Epithelial cell of esophagus (primary cell): ENCODE measurements around the gene ZNF225.

Source experiments
- DNase-seq: peaks from one replicate; pipeline ENCODE4 v3.0.0; 2010; ENCODE audit warnings: low read depth
- H3K4me3 ChIP-seq: 2 replicates; pipeline ENCODE4 v1.5.1; 2011; ENCODE audit warnings: mild to moderate bottlenecking, low read length, control low read depth
- TF ChIP-seq, protein P1 (sequence below): IDR thresholded peaks from 2 replicates; pipeline ENCODE4 v1.5.1; 2011; ENCODE audit warnings: low read depth, mild to moderate bottlenecking, low read length, control low read depth, inconsistent platforms; ENCODE audit not compliant: insufficient read depth; ENCODE audit errors: missing control alignments

Gene ZNF225

DNA sequence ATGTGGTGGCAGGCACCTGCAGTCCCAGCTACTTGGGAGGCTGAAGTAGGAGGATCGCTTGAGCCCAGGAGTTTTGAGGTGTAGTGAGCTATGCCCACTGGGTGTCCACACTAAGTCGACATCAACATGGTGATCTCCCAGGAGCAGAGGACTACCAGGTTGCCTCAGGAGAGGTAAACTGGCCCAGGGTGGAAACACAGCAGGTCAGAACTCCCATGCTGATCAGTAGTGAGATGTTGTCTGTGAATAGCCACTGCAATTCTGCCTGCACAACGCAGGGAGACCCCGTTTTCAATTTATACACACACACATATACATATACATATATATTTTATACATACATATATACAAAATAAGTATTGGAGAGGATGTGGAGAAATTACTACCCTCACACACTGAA is 21.1 kb upstream of the ZNF225 start:
- no peak for DNase-seq
- TF ChIP-seq, protein P1, sequence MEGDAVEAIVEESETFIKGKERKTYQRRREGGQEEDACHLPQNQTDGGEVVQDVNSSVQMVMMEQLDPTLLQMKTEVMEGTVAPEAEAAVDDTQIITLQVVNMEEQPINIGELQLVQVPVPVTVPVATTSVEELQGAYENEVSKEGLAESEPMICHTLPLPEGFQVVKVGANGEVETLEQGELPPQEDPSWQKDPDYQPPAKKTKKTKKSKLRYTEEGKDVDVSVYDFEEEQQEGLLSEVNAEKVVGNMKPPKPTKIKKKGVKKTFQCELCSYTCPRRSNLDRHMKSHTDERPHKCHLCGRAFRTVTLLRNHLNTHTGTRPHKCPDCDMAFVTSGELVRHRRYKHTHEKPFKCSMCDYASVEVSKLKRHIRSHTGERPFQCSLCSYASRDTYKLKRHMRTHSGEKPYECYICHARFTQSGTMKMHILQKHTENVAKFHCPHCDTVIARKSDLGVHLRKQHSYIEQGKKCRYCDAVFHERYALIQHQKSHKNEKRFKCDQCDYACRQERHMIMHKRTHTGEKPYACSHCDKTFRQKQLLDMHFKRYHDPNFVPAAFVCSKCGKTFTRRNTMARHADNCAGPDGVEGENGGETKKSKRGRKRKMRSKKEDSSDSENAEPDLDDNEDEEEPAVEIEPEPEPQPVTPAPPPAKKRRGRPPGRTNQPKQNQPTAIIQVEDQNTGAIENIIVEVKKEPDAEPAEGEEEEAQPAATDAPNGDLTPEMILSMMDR: no peak
- H3K4me3 ChIP-seq: no peak overlapping the region

DNA sequence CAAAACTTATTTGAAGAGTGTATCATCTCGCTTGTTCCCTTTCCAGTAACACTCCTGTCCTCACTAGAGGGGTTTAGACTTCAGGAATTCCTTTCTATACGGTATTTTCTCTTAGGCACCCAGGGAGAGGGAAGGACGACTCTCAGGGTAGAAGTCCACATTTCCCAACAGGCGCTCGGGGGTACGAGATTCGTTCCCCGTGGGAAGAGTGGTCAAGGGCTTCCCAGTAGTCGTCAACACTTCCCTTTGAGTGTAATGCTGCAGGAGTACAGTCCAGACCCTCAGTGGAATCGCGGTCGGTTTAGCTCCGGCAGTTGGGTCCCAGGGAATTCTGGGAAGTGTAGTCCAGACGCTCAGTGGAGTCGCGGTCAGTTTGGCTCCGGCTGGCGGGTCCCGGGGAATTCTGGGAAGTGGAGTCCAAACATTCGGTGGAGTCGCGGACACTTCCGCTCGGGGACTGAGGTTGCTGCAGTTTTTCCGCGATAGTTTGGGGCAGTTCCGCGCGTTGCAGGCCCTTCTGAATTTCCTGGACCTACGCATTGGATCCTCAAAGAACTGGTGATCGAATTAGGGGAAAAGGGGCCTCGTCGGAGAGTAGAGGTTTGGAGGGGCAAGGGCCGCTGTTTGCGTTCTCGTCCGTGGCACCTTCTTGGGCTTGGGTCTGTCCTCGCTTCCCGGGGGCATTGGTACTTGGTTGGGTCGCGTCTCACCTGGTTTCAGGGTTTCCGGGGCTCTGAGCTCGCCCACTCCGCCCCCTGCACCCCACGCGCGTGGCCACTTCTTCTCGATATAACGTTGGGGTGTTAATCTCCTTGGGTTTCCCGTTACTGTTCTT is 19.1 kb upstream of the ZNF225 start, which contains the start of gene ZNF224:
Gene ZNF224 (plus strand): TSS at position 431 of the 835 bp plus-strand sequence. CDS start 3,513 bp downstream, outside the sequence.
- peak within 1 kb of the TSS; percentile 87 for H3K4me3 ChIP-seq
- TF ChIP-seq, protein P1: no peak
- DNase-seq: peak; percentile 92

DNA sequence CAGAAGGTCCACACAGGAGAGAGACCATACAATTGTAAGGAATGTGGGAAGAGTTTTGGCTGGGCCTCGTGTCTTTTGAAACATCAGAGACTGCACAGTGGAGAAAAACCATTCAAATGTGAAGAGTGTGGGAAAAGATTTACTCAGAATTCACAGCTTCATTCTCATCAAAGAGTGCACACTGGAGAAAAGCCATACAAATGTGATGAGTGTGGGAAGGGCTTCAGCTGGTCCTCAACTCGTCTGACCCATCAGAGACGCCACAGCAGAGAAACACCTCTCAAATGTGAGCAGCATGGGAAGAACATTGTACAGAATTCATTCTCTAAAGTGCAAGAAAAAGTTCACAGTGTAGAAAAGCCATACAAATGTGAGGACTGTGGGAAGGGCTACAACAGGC is 5.4 kb upstream of the ZNF225 start:
- TF ChIP-seq, protein P1: no peak
- no peak for DNase-seq
- H3K4me3 ChIP-seq: no peak overlapping the region

DNA sequence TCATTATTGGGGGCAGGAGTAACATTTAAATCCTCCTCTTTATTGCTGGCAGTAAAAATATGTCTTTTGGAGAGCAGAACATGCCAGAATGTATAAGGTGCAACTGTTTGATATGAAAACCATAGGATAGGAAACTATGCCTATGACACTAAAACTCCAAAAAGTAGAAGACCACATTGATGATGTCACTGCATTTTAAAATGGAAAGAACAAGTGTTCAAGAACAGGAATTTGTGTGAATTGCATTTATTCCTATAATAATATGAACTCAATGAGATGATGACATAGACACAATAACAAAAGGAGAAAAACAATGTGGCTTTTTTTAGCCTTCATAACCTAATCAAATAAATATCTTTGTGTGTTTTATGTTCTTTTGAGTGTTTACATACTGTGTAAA is 3.7 kb upstream of the ZNF225 start:
- DNase-seq: no peak
- no peak overlapping the region for H3K4me3 ChIP-seq
- TF ChIP-seq, protein P1: no peak

DNA sequence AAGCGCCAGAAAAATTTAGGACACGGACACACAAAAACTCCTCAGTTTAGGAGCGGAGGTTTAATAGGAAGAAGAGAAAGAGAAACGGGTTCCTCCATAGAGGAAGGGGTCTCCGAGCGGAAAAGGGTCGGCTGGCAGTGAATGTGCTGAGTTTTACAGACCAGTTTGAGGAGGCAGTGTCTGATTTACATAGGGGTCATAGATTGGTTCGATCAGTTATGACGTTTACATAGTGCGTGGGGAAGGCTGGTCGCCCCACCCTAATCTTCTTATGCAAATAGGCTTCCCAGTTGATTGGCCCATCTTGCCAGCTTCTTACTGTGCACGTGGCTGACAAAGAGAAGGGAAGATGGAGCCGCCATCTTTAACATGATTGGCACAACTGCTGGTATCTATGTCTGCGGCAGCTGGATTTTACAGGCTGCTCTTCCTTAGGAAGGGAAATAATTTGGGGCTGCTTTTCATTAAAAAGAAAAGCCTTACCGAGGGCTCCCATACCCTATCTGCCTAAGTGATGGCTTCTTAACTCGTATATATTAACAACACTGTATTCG is 1.2 kb upstream of the ZNF225 start:
- peak; percentile 84 for DNase-seq
- H3K4me3 ChIP-seq: peak overlapping the region; percentile 93
- TF ChIP-seq, protein P1: no peak

DNA sequence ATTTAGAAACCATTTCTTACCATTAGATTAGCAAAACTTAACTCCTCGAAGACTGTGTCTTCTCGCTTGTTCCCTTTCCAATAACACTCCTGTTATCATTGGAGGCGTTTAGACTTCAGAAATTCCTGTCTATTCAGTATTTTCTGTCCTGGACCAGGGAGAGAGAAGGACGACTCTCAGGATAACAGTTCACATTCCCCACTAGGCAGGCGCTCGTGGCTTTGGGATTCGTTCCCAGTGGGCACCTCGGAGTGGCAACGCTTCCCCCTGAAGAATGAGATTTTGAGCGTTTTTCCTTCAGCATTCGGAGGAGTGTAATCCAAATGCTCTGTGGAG is 429 bp upstream of the ZNF225 start:
- TF ChIP-seq, protein P1: no peak
- H3K4me3 ChIP-seq: peak overlapping the region; percentile 93
- DNase-seq: no peak
